Keratinocyte (primary cell): ENCODE results near the gene PHACTR1. TPM values are rescaled to one million over a fixed set of nuclear protein-coding genes. Genes with fewer than 3 reads are reported as not detected.

Experiments used
- DNase-seq: peaks from one replicate; pipeline ENCODE4 v3.0.0-alpha.2; 2011; ENCODE audit warnings: low read depth, missing footprints, low spot score
- FAIRE-seq: peaks from 2 replicates; lab custom pipeline; 2011; peaks lifted over from hg19 to GRCh38; lab: Jason Lieb, UNC
- H2AFZ ChIP-seq: 2 replicates; pipeline ENCODE4 v1.6.0; 2012; ENCODE audit warnings: low read length, control low read depth, inconsistent platforms; ENCODE audit not compliant: control insufficient read depth
- H3K27ac ChIP-seq: 2 replicates; pipeline ENCODE4 v1.5.1; 2011; ENCODE audit warnings: low read length; ENCODE audit not compliant: control insufficient read depth, insufficient read depth
- H3K27me3 ChIP-seq: 3 replicates; pipeline ENCODE4 v1.6.0; 2011; ENCODE audit warnings: low read length; ENCODE audit not compliant: control insufficient read depth, insufficient read depth; ENCODE audit errors: extremely low read depth
- H3K36me3 ChIP-seq, 2 experiments: 2 replicates in 1 of 2; 3 replicates in 1 of 2; pipeline ENCODE4 v1.5.1; 2011; ENCODE audit warnings: low read length in 2 of 2, mild to moderate bottlenecking in 1 of 2; ENCODE audit not compliant: control insufficient read depth in 2 of 2, insufficient read depth in 2 of 2; ENCODE audit errors: extremely low read depth in 1 of 2
- H3K4me1 ChIP-seq: 3 replicates; pipeline ENCODE4 v1.5.1; 2011; ENCODE audit warnings: low read length; ENCODE audit not compliant: control insufficient read depth, insufficient read depth; ENCODE audit errors: extremely low read depth
- H3K4me2 ChIP-seq: 3 replicates; pipeline ENCODE4 v1.6.0; 2011; ENCODE audit warnings: low read depth, low read length; ENCODE audit not compliant: control insufficient read depth, insufficient read depth; ENCODE audit errors: extremely low read depth
- H3K4me3 ChIP-seq, 3 experiments: fragments of 200-600 bp in 1 of 3; sonication (generic) in 1 of 3; 2 replicates in 2 of 3; 3 replicates in 1 of 3; pipeline ENCODE4 v1.5.1; 2011 to 2016; ENCODE audit warnings: low read length in 3 of 3, mild to moderate bottlenecking in 3 of 3, control low read depth in 2 of 3, inconsistent platforms in 1 of 3, low read depth in 1 of 3, mixed read lengths in 1 of 3, mixed run types in 1 of 3, moderate library complexity in 1 of 3; ENCODE audit not compliant: control insufficient read depth in 2 of 3, insufficient read depth in 2 of 3; ENCODE audit errors: extremely low read depth in 1 of 3
- H3K79me2 ChIP-seq: 2 replicates; pipeline ENCODE4 v1.6.0; 2012; ENCODE audit warnings: low read length; ENCODE audit not compliant: control insufficient read depth, insufficient read depth
- H3K9ac ChIP-seq: 3 replicates; pipeline ENCODE4 v1.6.0; 2011; ENCODE audit warnings: low read length; ENCODE audit not compliant: control insufficient read depth, insufficient read depth; ENCODE audit errors: extremely low read depth
- H3K9me1 ChIP-seq: 3 replicates; pipeline ENCODE4 v1.6.0; 2011; ENCODE audit warnings: low read length; ENCODE audit not compliant: control insufficient read depth, insufficient read depth; ENCODE audit errors: extremely low read depth
- H3K9me3 ChIP-seq: 2 replicates; pipeline ENCODE4 v1.5.1; 2012; ENCODE audit warnings: low read depth, low read length; ENCODE audit not compliant: control insufficient read depth
- H4K20me1 ChIP-seq: 3 replicates; pipeline ENCODE4 v1.6.0; 2011; ENCODE audit warnings: low read length; ENCODE audit not compliant: control insufficient read depth, insufficient read depth; ENCODE audit errors: extremely low read depth
- EZH2 ChIP-seq: IDR thresholded peaks from one replicate; pipeline ENCODE4 v1.6.1; 2012; ENCODE audit warnings: inconsistent platforms, mild to moderate bottlenecking, low read length, moderate library complexity
- dilution Hi-C: fragments of 300-500 bp; cut with MboI; formaldehyde crosslinking; loops from one replicate; pipeline ENCODE4 v1.7.0; 2020; ENCODE audit warnings: low sequenced_read_pairs; ENCODE audit not compliant: extremely low pct_ligation_motif_present
- polyA plus RNA-seq, 5 experiments: library from polyadenylated mRNA; depleted of rRNA in 3 of 5; stranded (reverse) in 3 of 5; stranded (forward) in 1 of 5; unstranded in 1 of 5; fragments of >200 nt; gene quantifications; 1 replicate in 1 of 5; 2 replicates in 3 of 5; 3 replicates in 1 of 5; pipeline versions ENCODE4 v1.2.1 to v1.2.3, GENCODE V29; 2011 to 2012; ENCODE audit warnings: missing spikeins in 2 of 5, low read depth in 1 of 5, low replicate concordance in 1 of 5
- TF ChIP-seq, protein P1 (sequence below), 3 experiments: IDR thresholded peaks in 1 of 3; conservative IDR thresholded peaks in 1 of 3; optimal IDR thresholded peaks in 1 of 3; 2 replicates in 2 of 3; 3 replicates in 1 of 3; pipeline versions ENCODE3 to v1.5.1; 2011; ENCODE audit warnings: low read length in 3 of 3, mild to moderate bottlenecking in 3 of 3, moderate library complexity in 2 of 3, control low read depth in 1 of 3, inconsistent platforms in 1 of 3; ENCODE audit not compliant: insufficient read depth in 2 of 3; ENCODE audit errors: extremely low read depth in 1 of 3

The PHACTR1 gene
- polyA plus RNA-seq, 1 donor (not counting 4 experiments of a cell fraction or from before 2014, with no cell fraction given): 0.22 TPM

- H3K27ac ChIP-seq: no peak overlapping the region
- H3K9me1 ChIP-seq: no peaks in the 10 kb centered on the region
- no peak overlapping the region for H3K4me2 ChIP-seq
- dilution Hi-C loops: no loop called here
- no peak overlapping the region for H3K4me3 ChIP-seq
- DNase-seq: no peak
- no peaks in the 10 kb centered on the region for H3K9me3 ChIP-seq
- no peak for TF ChIP-seq EZH2
- TF ChIP-seq, protein P1, sequence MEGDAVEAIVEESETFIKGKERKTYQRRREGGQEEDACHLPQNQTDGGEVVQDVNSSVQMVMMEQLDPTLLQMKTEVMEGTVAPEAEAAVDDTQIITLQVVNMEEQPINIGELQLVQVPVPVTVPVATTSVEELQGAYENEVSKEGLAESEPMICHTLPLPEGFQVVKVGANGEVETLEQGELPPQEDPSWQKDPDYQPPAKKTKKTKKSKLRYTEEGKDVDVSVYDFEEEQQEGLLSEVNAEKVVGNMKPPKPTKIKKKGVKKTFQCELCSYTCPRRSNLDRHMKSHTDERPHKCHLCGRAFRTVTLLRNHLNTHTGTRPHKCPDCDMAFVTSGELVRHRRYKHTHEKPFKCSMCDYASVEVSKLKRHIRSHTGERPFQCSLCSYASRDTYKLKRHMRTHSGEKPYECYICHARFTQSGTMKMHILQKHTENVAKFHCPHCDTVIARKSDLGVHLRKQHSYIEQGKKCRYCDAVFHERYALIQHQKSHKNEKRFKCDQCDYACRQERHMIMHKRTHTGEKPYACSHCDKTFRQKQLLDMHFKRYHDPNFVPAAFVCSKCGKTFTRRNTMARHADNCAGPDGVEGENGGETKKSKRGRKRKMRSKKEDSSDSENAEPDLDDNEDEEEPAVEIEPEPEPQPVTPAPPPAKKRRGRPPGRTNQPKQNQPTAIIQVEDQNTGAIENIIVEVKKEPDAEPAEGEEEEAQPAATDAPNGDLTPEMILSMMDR (optimal IDR thresholded peaks at IDR 0.05 in 1 of 3, IDR thresholded peaks at IDR 0.05 in 1 of 3, conservative IDR thresholded peaks at IDR 0.05 in 1 of 3; ENCODE audit: extremely low read depth in 1 of 3, insufficient read depth in 2 of 3, low read length in 3 of 3): no peak
- FAIRE-seq: no peak
- H4K20me1 ChIP-seq: no peaks in the 10 kb centered on the region
- no peaks in the 10 kb centered on the region for H3K4me1 ChIP-seq
- no peak overlapping the region for H3K9ac ChIP-seq
- H3K79me2 ChIP-seq: no peaks in the 10 kb centered on the region
- H2AFZ ChIP-seq: no peak overlapping the region
- H3K27me3 ChIP-seq: peaks cover 19% of the 10 kb centered on the region
- H3K36me3 ChIP-seq: no peaks in the 10 kb centered on the region
Observed at GRCh38 chr6:12814015-12814414, 97.4 kb downstream of the PHACTR1 start.

GRCh38 chr6:12815089-12815488 is 98.5 kb downstream of the PHACTR1 start:
- no peak for TF ChIP-seq EZH2
- DNase-seq: no peak
- Histone ChIP-seq H3K9me3 (no peaks in the 10 kb centered on the region), H3K4me2 (no peak overlapping the region), H3K36me3 (no peaks in the 10 kb centered on the region), H4K20me1 (no peaks in the 10 kb centered on the region), H2AFZ (no peak overlapping the region), H3K9ac (no peak overlapping the region), H3K27me3 (peaks cover 19% of the 10 kb centered on the region), H3K4me1 (no peaks in the 10 kb centered on the region), H3K27ac (no peak overlapping the region), H3K4me3 (no peak overlapping the region), H3K79me2 (no peaks in the 10 kb centered on the region), H3K9me1 (no peaks in the 10 kb centered on the region)
- no peak for FAIRE-seq
- dilution Hi-C loops: no loop called here

DNA sequence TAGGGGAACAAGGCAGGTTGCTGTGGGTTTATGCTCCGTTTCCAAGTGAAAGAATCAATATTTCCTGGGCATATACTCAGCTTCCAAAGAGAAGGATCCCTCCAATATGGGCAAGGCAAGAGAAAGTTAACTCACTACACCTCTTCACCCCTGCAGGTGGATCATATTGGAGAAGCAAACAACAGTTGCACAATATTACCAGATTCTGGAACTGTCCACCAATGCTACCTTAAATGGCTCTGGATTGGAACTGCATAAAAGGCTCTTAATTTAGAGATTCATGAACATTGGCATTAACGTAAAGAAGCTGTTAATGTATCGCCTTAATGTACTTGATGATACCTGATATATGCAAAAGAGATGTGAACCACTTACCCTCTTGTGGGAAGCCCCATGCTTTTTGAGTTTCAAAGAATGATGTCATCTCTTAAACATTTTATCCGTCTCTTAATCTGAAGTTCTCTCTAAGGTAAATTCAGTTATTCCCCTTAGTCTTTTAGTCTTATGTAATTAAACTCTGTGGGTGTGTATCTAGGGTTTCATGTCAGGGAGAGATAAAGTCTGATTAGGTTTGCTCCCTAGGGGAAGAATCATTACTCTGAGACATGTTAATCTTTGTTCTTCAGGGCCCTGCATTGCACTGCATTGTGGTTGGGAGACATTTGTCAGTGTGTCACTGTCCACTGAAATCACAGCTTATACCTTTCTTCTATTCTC is 99.5 kb downstream of the PHACTR1 start:
- Histone ChIP-seq H3K79me2 (no peaks in the 10 kb centered on the region), H3K4me3 (no peak overlapping the region), H3K9ac (no peak overlapping the region), H3K9me1 (no peaks in the 10 kb centered on the region), H2AFZ (no peak overlapping the region), H3K27ac (no peak overlapping the region), H3K4me2 (no peak overlapping the region), H3K9me3 (no peaks in the 10 kb centered on the region), H3K36me3 (no peaks in the 10 kb centered on the region), H4K20me1 (no peaks in the 10 kb centered on the region), H3K4me1 (no peaks in the 10 kb centered on the region), H3K27me3 (peaks cover 19% of the 10 kb centered on the region)
- TF ChIP-seq, protein P1 (optimal IDR thresholded peaks at IDR 0.05 in 1 of 3, IDR thresholded peaks at IDR 0.05 in 1 of 3, conservative IDR thresholded peaks at IDR 0.05 in 1 of 3; ENCODE audit: extremely low read depth in 1 of 3, insufficient read depth in 2 of 3, low read length in 3 of 3): no peak
- TF ChIP-seq EZH2: no peak
- FAIRE-seq (no peak), DNase-seq (no peak)
- dilution Hi-C loops: no loop called here
